Thyroid gland (tissue), 4 donors: ENCODE measurements around the gene BCKDK. TPM values are rescaled to one million over a fixed set of nuclear protein-coding genes. Genes with fewer than 3 reads are reported as not detected.

Experiments used
- DNase-seq, 2 donors: peaks; one replicate each; pipeline ENCODE4 v3.0.0-alpha.2; 2019
- H3K27ac ChIP-seq, 3 donors: fragments of 200-600 bp; sonication (generic); 1 replicate in 2 of 3; 2 replicates in 1 of 3; pipeline ENCODE4 v1.5.1; 2016 to 2019; ENCODE audit warnings: mild to moderate bottlenecking in 1 of 3, moderate library complexity in 1 of 3
- H3K27me3 ChIP-seq: fragments of 200-600 bp; sonication (generic); one replicate; pipeline ENCODE4 v1.5.1; 2019
- H3K36me3 ChIP-seq, 2 donors: fragments of 200-600 bp; sonication (generic); one replicate each; pipeline ENCODE4 v1.5.1; 2016 to 2019
- H3K4me1 ChIP-seq, 2 donors: fragments of 200-600 bp; sonication (generic); one replicate each; pipeline ENCODE4 v1.5.1; 2017 to 2019
- H3K4me3 ChIP-seq, 3 donors: fragments of 200-600 bp; sonication (generic); replicated peaks in 1 of 3; 1 replicate in 2 of 3; 2 replicates in 1 of 3; pipeline ENCODE4 v1.5.1; 2016; ENCODE audit warnings: mild to moderate bottlenecking in 1 of 3
- H3K9me3 ChIP-seq: fragments of 200-600 bp; sonication (generic); one replicate; pipeline ENCODE4 v1.5.1; 2017
- POLR2A ChIP-seq, 2 donors: fragments of 450-650 bp; IDR thresholded peaks; one replicate each; pipeline ENCODE4 v1.6.1; 2017; ENCODE audit warnings: antibody characterized with exemption in 2 of 2, mild to moderate bottlenecking in 2 of 2, moderate library complexity in 1 of 2
- WGBS, 2 donors: methylation state at CpG; one replicate each; pipeline ENCODE4 v1.1.5; 2017; 5-methylcytosine and 5-hydroxymethylcytosine counted together
- intact Hi-C: fragments of 100-400 bp; cut with DNase I; formaldehyde crosslinking; loops from one replicate; pipeline ENCODE4 v1.15.1; 2023
- total RNA-seq, 4 donors: library from RNA; depleted of rRNA; stranded (reverse); fragments of >200 nt; gene quantifications; one replicate each; pipeline ENCODE4 v1.2.3, GENCODE V29; 2016
- TF ChIP-seq, protein P1 (sequence below), 6 experiments: fragments of 200-600 bp in 3 of 6; fragments of 450-650 bp in 3 of 6; sonication (generic) in 3 of 6; IDR thresholded peaks; one replicate each; pipeline ENCODE4 v1.5.1; 2016 to 2019; ENCODE audit warnings: antibody characterized with exemption in 6 of 6, mild to moderate bottlenecking in 2 of 6, inconsistent platforms in 1 of 6, moderate library complexity in 1 of 6

The BCKDK gene
- total RNA-seq, 4 donors from 2014 or later, result 30.1 to 52.0 (median 40.5) TPM

DNA sequence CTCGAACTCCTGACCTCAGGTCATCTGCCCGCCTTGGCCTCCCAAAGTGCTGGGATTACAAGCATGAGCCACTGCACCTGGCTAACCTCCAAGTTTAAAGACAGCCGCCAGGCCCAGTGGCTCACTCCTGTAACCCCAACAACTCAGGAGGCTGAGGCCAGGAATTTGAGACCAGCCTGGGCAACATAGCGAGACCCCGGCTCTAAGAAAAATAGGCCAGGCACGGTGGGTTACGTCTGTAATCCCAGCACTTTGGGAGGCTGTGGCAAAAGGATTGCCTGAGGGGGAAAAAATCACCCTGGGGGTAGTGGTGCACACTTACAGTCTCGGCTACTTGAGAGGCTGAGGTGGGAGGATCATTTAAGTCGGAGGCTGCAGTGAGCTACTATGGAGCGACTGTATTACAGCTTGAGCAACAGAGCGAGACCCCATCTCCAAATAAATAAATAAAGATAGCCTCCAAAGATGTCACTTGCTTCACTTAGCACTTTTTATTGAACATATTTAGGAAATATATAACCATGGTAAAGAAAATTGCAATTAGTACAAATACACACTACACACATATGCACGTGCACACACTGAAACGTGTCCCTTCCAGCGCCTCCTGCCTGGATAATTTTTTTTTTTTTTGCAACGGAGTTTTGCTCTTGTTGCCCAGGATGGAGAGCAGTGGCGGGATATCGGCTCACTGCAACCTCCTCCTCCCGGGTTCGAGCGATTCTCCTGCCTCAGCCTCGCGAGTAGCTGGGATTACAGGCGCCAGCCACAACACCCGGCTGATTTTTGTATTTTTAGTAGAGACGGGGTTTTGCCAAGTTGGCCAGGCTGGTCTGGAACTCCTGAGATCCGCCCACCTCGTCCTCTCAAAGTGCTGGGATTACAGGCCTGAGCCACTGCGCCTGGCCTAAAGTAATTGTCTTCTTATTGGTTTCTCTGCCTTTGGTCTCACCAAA lies 1.4 kb upstream of the BCKDK start:
- Histone ChIP-seq H3K4me1 (peaks cover 16 to 18% of the 10 kb centered on the region in 2 donors), H3K36me3 (peaks cover 8 to 14% of the 10 kb centered on the region in 2 donors), H3K4me3 (no peak overlapping the region), H3K9me3 (no peaks in the 10 kb centered on the region), H3K27me3 (no peaks in the 10 kb centered on the region), H3K27ac (no peak overlapping the region)
- TF ChIP-seq, protein P1, sequence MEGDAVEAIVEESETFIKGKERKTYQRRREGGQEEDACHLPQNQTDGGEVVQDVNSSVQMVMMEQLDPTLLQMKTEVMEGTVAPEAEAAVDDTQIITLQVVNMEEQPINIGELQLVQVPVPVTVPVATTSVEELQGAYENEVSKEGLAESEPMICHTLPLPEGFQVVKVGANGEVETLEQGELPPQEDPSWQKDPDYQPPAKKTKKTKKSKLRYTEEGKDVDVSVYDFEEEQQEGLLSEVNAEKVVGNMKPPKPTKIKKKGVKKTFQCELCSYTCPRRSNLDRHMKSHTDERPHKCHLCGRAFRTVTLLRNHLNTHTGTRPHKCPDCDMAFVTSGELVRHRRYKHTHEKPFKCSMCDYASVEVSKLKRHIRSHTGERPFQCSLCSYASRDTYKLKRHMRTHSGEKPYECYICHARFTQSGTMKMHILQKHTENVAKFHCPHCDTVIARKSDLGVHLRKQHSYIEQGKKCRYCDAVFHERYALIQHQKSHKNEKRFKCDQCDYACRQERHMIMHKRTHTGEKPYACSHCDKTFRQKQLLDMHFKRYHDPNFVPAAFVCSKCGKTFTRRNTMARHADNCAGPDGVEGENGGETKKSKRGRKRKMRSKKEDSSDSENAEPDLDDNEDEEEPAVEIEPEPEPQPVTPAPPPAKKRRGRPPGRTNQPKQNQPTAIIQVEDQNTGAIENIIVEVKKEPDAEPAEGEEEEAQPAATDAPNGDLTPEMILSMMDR (IDR thresholded peaks at IDR 0.05), result no peak
- no peak for TF ChIP-seq POLR2A (IDR thresholded peaks at IDR 0.05)
- intact Hi-C loops, result no loop called here
- WGBS, 2 donors, result 86 to 92% methylated on average over 28 of the region's 28 CpGs
- no peak for DNase-seq

DNA sequence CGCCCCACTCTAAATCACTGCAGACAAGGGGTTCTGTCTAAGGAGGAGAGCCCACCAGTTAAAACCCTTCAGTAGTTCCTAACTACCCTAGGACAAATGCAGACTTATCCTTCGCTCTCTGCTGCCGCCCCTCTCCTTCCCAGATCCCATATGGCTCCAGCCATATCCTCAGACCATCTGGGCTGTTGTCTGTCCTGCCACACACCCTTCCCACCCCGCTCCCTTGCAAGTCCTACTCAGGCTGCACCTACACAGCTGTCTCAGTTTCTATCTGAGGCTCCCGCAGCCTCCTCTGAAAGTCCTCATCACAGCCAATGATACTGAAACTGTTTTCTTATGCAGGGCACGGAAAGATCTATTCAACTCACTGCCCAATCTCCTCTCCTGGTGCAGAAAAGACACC lies 720 bp upstream of the BCKDK start:
- Histone ChIP-seq H3K36me3 (peaks cover 15 to 21% of the 10 kb centered on the region in 2 donors), H3K27me3 (no peaks in the 10 kb centered on the region), H3K9me3 (no peaks in the 10 kb centered on the region), H3K4me1 (peaks cover 16 to 18% of the 10 kb centered on the region in 2 donors), H3K4me3 (no peak overlapping the region), H3K27ac (no peak overlapping the region)
- intact Hi-C loops, result no loop called here
- 88 to 91% methylated on average over 6 of the region's 6 CpGs for WGBS, 2 donors
- DNase-seq, result no peak
- TF ChIP-seq, protein P1 (IDR thresholded peaks at IDR 0.05), result no peak
- no peak for TF ChIP-seq POLR2A (IDR thresholded peaks at IDR 0.05)

DNA sequence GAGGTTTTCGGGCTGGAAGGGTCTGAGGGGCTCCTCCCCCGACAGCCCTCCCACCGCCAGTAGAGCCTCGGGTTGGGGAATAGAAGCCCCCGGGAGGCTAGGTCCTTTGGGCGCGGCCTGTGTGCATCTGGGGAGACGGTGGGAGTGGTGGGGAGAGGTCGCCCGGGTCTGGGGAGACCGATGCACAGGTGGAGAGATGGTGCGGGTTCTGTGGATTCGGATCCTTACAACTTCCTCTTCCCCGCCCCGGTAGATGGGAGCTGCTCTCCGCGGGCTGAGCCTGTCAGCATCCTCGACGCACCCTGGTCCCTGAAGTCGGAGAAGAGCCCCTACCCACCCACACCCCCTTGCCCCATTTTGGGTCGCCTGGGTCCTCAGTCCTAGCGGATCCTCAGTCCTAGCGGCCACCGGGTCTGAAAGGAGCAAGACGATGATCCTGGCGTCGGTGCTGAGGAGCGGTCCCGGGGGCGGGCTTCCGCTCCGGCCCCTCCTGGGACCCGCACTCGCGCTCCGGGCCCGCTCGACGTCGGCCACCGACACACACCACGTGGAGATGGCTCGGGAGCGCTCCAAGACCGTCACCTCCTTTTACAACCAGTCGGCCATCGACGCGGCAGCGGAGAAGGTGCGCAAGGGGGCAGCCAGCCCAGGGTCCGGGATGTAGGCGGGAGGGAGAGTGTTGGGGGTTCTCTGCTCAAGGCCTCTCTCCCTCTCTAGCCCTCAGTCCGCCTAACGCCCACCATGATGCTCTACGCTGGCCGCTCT lies 790 bp downstream of the BCKDK start:
- intact Hi-C loops, result no loop called here
- Histone ChIP-seq H3K9me3 (no peaks in the 10 kb centered on the region), H3K27me3 (no peaks in the 10 kb centered on the region), H3K4me3 (peak overlapping the region; percentile 71 to 99 (median 87)), H3K27ac (peak overlapping the region; percentile 26 to 90 (median 52)), H3K4me1 (peaks cover 16 to 18% of the 10 kb centered on the region in 2 donors), H3K36me3 (peaks cover 17 to 23% of the 10 kb centered on the region in 2 donors)
- no peak for TF ChIP-seq POLR2A (IDR thresholded peaks at IDR 0.05)
- TF ChIP-seq, protein P1 (IDR thresholded peaks at IDR 0.05), result no peak
- DNase-seq, result no peak
- WGBS, 2 donors, result 31 to 41% methylated on average over 24 to 57 of the region's 57 CpGs

DNA sequence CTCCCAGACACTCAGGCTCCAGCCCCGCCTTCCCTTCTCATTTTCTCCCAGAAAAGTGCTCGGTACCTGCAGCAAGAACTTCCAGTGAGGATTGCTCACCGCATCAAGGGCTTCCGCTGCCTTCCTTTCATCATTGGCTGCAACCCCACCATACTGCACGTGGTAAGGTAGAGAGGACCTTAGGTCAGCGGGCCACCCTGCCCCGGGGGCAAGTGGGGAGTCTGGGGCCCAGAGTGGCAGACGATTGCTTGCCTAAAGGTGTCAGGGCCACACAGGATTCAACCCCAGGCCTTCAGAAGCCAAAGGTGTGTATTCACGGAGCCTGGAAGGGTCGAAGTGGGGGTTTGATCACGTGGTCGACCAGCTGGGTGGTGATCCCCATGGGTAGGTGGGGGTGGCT lies 1.4 kb downstream of the BCKDK start:
- intact Hi-C loops, result no loop called here

More for the DNA sequence above, 1.4 kb downstream of the BCKDK start:
- Histone ChIP-seq H3K27me3 (no peaks in the 10 kb centered on the region), H3K27ac (no peak overlapping the region), H3K9me3 (no peaks in the 10 kb centered on the region), H3K4me1 (peaks cover 16 to 18% of the 10 kb centered on the region in 2 donors), H3K4me3 (no peak overlapping the region), H3K36me3 (peaks cover 17 to 23% of the 10 kb centered on the region in 2 donors)
- WGBS, 2 donors, result 93 to 94% methylated on average over 12 of the region's 12 CpGs
- TF ChIP-seq POLR2A (IDR thresholded peaks at IDR 0.05), result no peak
- TF ChIP-seq, protein P1 (IDR thresholded peaks at IDR 0.05), result no peak
- DNase-seq, result no peak
